OCI-LY7 (cell line): ENCODE data around the gene GPR156. TPM values are rescaled to one million over a fixed set of nuclear protein-coding genes. Genes with fewer than 3 reads are reported as not detected.

Source experiments
- BruUV-seq: library from RNA; stranded (reverse); fragments of 400-500 nt; replicated peaks from 2 replicates; lab custom pipeline; 2021; lab: Mats Ljungman, UMichigan
- CTCF ChIA-PET: fragments of 300-600 bp; sonication (Branson Sonifier 250); formaldehyde crosslinking; loops from one replicate; lab custom pipeline; 2022; ENCODE audit warnings: antibody characterized with exemption; ENCODE audit not compliant: unreplicated experiment; lab: Charles Lee
- POLR2A ChIA-PET: fragments of 300-600 bp; sonication (Branson Sonifier 250); formaldehyde crosslinking; loops from one replicate; lab custom pipeline; 2022; ENCODE audit warnings: antibody characterized with exemption; lab: Charles Lee
- DNase-seq: peaks from one replicate; pipeline ENCODE4 v3.0.0-alpha.2; 2015; ENCODE audit warnings: low spot score
- H2AFZ ChIP-seq: fragments of 200-600 bp; sonication (generic), shearing (Covaris generic); 2 replicates; pipeline ENCODE4 v1.6.1; 2014; ENCODE audit warnings: mild to moderate bottlenecking, antibody characterized with exemption, low read length, moderate library complexity
- H3K27ac ChIP-seq: fragments of 200-600 bp; sonication (generic); 2 replicates; pipeline ENCODE4 v1.5.1; 2014; ENCODE audit warnings: mixed run types, low read depth, mild to moderate bottlenecking, moderate library complexity, low read length, inconsistent platforms; ENCODE audit not compliant: poor library complexity, severe bottlenecking
- H3K36me3 ChIP-seq: fragments of 200-600 bp; sonication (generic); 2 replicates; pipeline ENCODE4 v1.6.1; 2014; ENCODE audit warnings: mild to moderate bottlenecking, antibody characterized with exemption, low read length, moderate library complexity, mixed read lengths; ENCODE audit not compliant: insufficient read depth
- H3K4me1 ChIP-seq: fragments of 200-600 bp; sonication (generic); 2 replicates; pipeline ENCODE4 v1.5.1; 2014; ENCODE audit warnings: mild to moderate bottlenecking, low read length; ENCODE audit not compliant: insufficient read depth, poor library complexity, severe bottlenecking
- H3K4me2 ChIP-seq: fragments of 200-600 bp; sonication (generic); 2 replicates; pipeline ENCODE4 v1.6.1; 2014; ENCODE audit warnings: mild to moderate bottlenecking, low read length
- H3K4me3 ChIP-seq: fragments of 200-600 bp; sonication (generic); 2 replicates; pipeline ENCODE4 v1.5.1; 2014; ENCODE audit warnings: mild to moderate bottlenecking, low read depth, low read length; ENCODE audit not compliant: poor library complexity, severe bottlenecking
- H3K79me2 ChIP-seq: fragments of 200-600 bp; sonication (generic); 2 replicates; pipeline ENCODE4 v1.6.1; 2016; ENCODE audit warnings: low read depth, mild to moderate bottlenecking, low read length, moderate library complexity, mixed read lengths; ENCODE audit not compliant: insufficient read depth
- H3K9me2 ChIP-seq: fragments of 200-600 bp; sonication (generic); 2 replicates; pipeline ENCODE4 v1.6.1; 2016; ENCODE audit warnings: mild to moderate bottlenecking, low read length, mixed read lengths; ENCODE audit not compliant: insufficient read depth
- H3K9me3 ChIP-seq: fragments of 200-600 bp; sonication (generic); 2 replicates; pipeline ENCODE4 v1.6.1; 2014; ENCODE audit warnings: mild to moderate bottlenecking, mixed run types, low read length, mixed read lengths
- H4K20me1 ChIP-seq: fragments of 200-600 bp; sonication (generic); 2 replicates; pipeline ENCODE4 v1.6.1; 2014; ENCODE audit warnings: mild to moderate bottlenecking, antibody characterized with exemption, low read length, moderate library complexity, mixed read lengths; ENCODE audit not compliant: insufficient read depth
- CTCF ChIP-seq: fragments of 200-600 bp; sonication (generic); conservative IDR thresholded peaks from 2 replicates; pipeline ENCODE4 v1.5.1; 2014; ENCODE audit warnings: mild to moderate bottlenecking, antibody characterized with exemption, low read length, moderate library complexity, mixed read lengths
- EZH2phosphoT487 ChIP-seq: fragments of 200-600 bp; sonication (generic); IDR thresholded peaks from 2 replicates; pipeline ENCODE4 v1.6.1; 2018; ENCODE audit warnings: low read depth, borderline replicate concordance, mild to moderate bottlenecking, mixed run types, antibody characterized with exemption, low read length, moderate library complexity, mixed read lengths
- intact Hi-C: fragments of 100-400 bp; cut with micrococcal nuclease; formaldehyde crosslinking; loops from one replicate; pipeline ENCODE4 v1.10.0; 2022; ENCODE audit not compliant: unreplicated experiment
- total RNA-seq, 2 experiments: library from RNA; depleted of rRNA in 1 of 2; stranded (reverse); fragments of >200 nt in 1 of 2; shearing (Covaris generic) in 1 of 2; gene quantifications; 2 replicates each; pipeline ENCODE4 v1.2.3, GENCODE V29; 2014 to 2022

GPR156 gene
- total RNA-seq, 2 experiments from 2014 or later: 0.03 to 0.13 TPM

- Histone ChIP-seq H3K4me1 (no peaks in the 10 kb centered on the region), H3K36me3 (no peaks in the 10 kb centered on the region), H3K9me2 (no peaks in the 10 kb centered on the region), H4K20me1 (no peaks in the 10 kb centered on the region), H3K4me3 (no peak overlapping the region), H3K9me3 (no peaks in the 10 kb centered on the region), H3K4me2 (no peak overlapping the region), H3K79me2 (no peaks in the 10 kb centered on the region), H3K27ac (no peak overlapping the region), H2AFZ (no peak overlapping the region)
- TF ChIP-seq EZH2phosphoT487 (no peak), CTCF (no peak)
- ChIA-PET POLR2A (no interaction called here), CTCF (no interaction called here)
- intact Hi-C loops: no loop called here
- no peak for DNase-seq
- BruUV-seq: no TSS peak
Measured at GRCh38 chr3:120163816-120164215, 121.2 kb downstream of the GPR156 start.

DNA sequence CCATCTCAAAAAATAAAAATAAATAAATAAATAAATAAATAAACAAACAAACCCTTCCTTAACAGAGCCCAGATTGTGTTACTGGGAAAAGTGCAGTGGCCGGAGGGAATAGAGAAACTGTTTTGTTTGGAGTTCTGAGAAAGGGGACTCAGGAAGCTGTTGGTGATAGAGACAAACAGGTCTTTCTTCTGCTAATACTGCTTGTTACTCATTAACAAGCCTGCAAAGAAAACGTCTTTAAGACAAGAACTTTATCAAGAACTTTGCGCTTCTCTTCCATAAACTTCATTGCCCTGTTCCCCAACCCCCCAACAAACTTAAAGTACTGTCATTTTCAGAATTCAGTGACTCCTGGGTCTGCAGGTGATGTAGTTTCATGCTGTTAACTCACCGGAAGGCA is 122.0 kb downstream of the GPR156 start:
- intact Hi-C loops: no loop called here
- Histone ChIP-seq H3K4me3 (no peak overlapping the region), H4K20me1 (no peaks in the 10 kb centered on the region), H3K4me1 (no peaks in the 10 kb centered on the region), H3K4me2 (no peak overlapping the region), H3K9me3 (no peaks in the 10 kb centered on the region), H3K27ac (no peak overlapping the region), H3K9me2 (no peaks in the 10 kb centered on the region), H3K36me3 (no peaks in the 10 kb centered on the region), H2AFZ (no peak overlapping the region), H3K79me2 (no peaks in the 10 kb centered on the region)
- no TSS peak for BruUV-seq
- DNase-seq: no peak
- ChIA-PET CTCF (no interaction called here), POLR2A (no interaction called here)
- TF ChIP-seq EZH2phosphoT487: no peak
- no peak for TF ChIP-seq CTCF

- H2AFZ ChIP-seq: no peak overlapping the region
- no peak overlapping the region for H3K4me3 ChIP-seq
- no peak for DNase-seq
- H3K27ac ChIP-seq: no peak overlapping the region
- H3K9me2 ChIP-seq: no peaks in the 10 kb centered on the region
- no peaks in the 10 kb centered on the region for H3K4me1 ChIP-seq
- no TSS peak for BruUV-seq
- intact Hi-C loops: no loop called here
- no peak for TF ChIP-seq CTCF
- TF ChIP-seq EZH2phosphoT487: no peak
- POLR2A ChIA-PET: no interaction called here
- no peaks in the 10 kb centered on the region for H3K36me3 ChIP-seq
- no peaks in the 10 kb centered on the region for H3K79me2 ChIP-seq
- no peak overlapping the region for H3K4me2 ChIP-seq
- H4K20me1 ChIP-seq: no peaks in the 10 kb centered on the region
- CTCF ChIA-PET: no interaction called here
- H3K9me3 ChIP-seq: no peaks in the 10 kb centered on the region
Measured at GRCh38 chr3:120162400-120162799, 122.6 kb downstream of the GPR156 start.
